Brain microvascular endothelial cell (primary cell): ENCODE data around the gene DHX29.

Source experiments
- DNase-seq: peaks from one replicate; pipeline ENCODE4 v3.0.0-alpha.2; 2020
- H3K27ac ChIP-seq: fragments of 250-450 bp; sonication (Bioruptor Pico); 2 replicates; pipeline ENCODE4 v1.5.1; 2020; ENCODE audit warnings: mild to moderate bottlenecking, moderate library complexity
- H3K27me3 ChIP-seq: fragments of 250-450 bp; sonication (Bioruptor Pico); replicated peaks from 2 replicates; pipeline ENCODE4 v1.5.1; 2020; ENCODE audit warnings: mild to moderate bottlenecking
- H3K36me3 ChIP-seq: fragments of 250-450 bp; sonication (Bioruptor Pico); replicated peaks from 2 replicates; pipeline ENCODE4 v1.5.1; 2020; ENCODE audit warnings: mild to moderate bottlenecking
- H3K4me3 ChIP-seq: 2 replicates; pipeline ENCODE4 v1.5.1; 2011; ENCODE audit warnings: low read depth, mild to moderate bottlenecking, control low read depth, low read length, moderate library complexity
- CTCF ChIP-seq: IDR thresholded peaks from 2 replicates; pipeline ENCODE4 v1.5.1; 2011; ENCODE audit warnings: low read depth, mild to moderate bottlenecking, moderate library complexity, low read length, control low read depth, inconsistent platforms; ENCODE audit errors: missing control alignments
- in situ Hi-C: cut with HindIII; loops from 2 replicates; pipeline ENCODE4 v1.10.0; 2017; ENCODE audit warnings: low sequenced_read_pairs, low pct_ligation_motif_present

Gene DHX29

GRCh38 chr5:55344392-55344992 lies 37.0 kb upstream of the DHX29 start:
- peak; percentile 87 for DNase-seq
- no peaks in the 10 kb centered on the region for H3K27me3 ChIP-seq
- peaks cover 28% of the 10 kb centered on the region for H3K36me3 ChIP-seq
- in situ Hi-C loops: no loop called here
- peak; percentile 85 for TF ChIP-seq CTCF
- no peak overlapping the region for H3K27ac ChIP-seq
- no peak overlapping the region for H3K4me3 ChIP-seq

DNA sequence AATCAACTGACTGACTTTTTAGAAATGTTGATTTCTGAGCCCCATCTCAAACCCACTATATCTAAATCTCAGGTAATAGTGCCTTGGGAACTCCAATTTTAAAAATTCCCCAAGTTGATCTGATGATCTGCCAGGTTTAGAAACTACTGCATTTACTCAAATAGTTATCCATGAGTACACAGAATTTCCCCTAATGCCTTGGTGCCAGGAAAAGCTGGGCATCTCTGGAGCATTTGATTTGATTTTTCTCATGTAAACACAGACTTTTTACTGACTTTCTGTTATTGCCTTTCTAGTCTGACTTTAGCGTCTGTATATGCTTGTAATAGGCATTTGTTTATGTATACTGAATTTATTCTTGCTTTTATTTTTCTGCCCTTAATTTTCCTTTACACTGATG lies 36.1 kb upstream of the DHX29 start:
- no peak overlapping the region for H3K4me3 ChIP-seq
- DNase-seq: no peak
- no peak overlapping the region for H3K27ac ChIP-seq
- H3K27me3 ChIP-seq: no peaks in the 10 kb centered on the region
- no peak for TF ChIP-seq CTCF
- in situ Hi-C loops: no loop called here
- peaks cover 23% of the 10 kb centered on the region for H3K36me3 ChIP-seq

DNA sequence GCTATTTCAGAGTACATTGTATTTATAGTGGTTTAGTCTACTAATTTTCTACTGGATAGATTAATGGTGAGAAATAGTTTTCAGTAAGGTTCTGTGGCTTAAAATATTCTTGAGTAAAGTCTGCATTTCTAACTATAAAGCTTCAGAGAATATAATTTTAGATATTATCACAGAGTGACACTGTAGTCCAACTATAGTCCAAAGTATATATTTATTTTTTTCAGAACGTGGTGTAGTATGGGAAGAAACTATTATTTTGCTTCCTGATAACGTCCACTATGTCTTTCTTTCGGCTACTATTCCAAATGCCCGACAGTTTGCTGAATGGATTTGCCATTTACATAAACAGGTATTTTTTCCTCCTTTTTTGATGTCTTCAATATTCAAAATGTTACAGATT lies 35.6 kb upstream of the DHX29 start:
- H3K27me3 ChIP-seq: no peaks in the 10 kb centered on the region
- H3K4me3 ChIP-seq: no peak overlapping the region
- no peak for DNase-seq
- TF ChIP-seq CTCF: no peak
- in situ Hi-C loops: no loop called here
- no peak overlapping the region for H3K27ac ChIP-seq
- peaks cover 18% of the 10 kb centered on the region for H3K36me3 ChIP-seq

- Histone ChIP-seq H3K4me3 (no peak overlapping the region), H3K27ac (no peak overlapping the region), H3K27me3 (no peaks in the 10 kb centered on the region), H3K36me3 (no peaks in the 10 kb centered on the region)
- no peak for TF ChIP-seq CTCF
- no peak for DNase-seq
- in situ Hi-C loops: no loop called here
Observed at GRCh38 chr5:55338810-55339243, 31.3 kb upstream of the DHX29 start.

GRCh38 chr5:55338092-55338613 lies 30.7 kb upstream of the DHX29 start:
- Histone ChIP-seq H3K27me3 (no peaks in the 10 kb centered on the region), H3K4me3 (no peak overlapping the region), H3K27ac (no peak overlapping the region), H3K36me3 (no peaks in the 10 kb centered on the region)
- TF ChIP-seq CTCF: no peak
- in situ Hi-C loops: no loop called here
- DNase-seq: no peak

GRCh38 chr5:55333811-55334210 lies 26.3 kb upstream of the DHX29 start:
- H3K27me3 ChIP-seq: no peaks in the 10 kb centered on the region
- DNase-seq: no peak
- no peak for TF ChIP-seq CTCF
- H3K4me3 ChIP-seq: no peak overlapping the region
- no peak overlapping the region for H3K27ac ChIP-seq
- in situ Hi-C loops: no loop called here
- peaks cover 7% of the 10 kb centered on the region for H3K36me3 ChIP-seq
